K562 (cell line): ENCODE results near the gene RIN3. TPM values are rescaled to one million over a fixed set of nuclear protein-coding genes. Genes with fewer than 3 reads are reported as not detected.

Experiments
- ATAC-seq: fragments of 200-7000 bp; cut with Tn5 transposase; 3 replicates; pipeline ENCODE4 v1.9.1; 2020; ENCODE audit warnings: moderate library complexity
- BruUV-seq: library from RNA; stranded (reverse); fragments of 400-500 nt; replicated peaks from 2 replicates; lab custom pipeline; 2021; lab: Mats Ljungman, UMichigan
- CTCF ChIA-PET: fragments of 300-600 bp; formaldehyde crosslinking; extraction: SDS; loops from one replicate; lab custom pipeline; 2021; ENCODE audit warnings: low intra/inter-chr PET ratio; lab: Yijun Ruan, JAX
- POLR2A ChIA-PET: fragments of 300-600, 350-650 bp; sonication (Branson Sonifier 250); formaldehyde crosslinking; extraction: SDS; loops from one replicate; lab custom pipeline; 2021; ENCODE audit warnings: antibody characterized with exemption, inconsistent platforms; lab: Yijun Ruan, JAX
- DNase-seq, 4 experiments: peaks; one replicate each; pipeline versions ENCODE4 v3.0.0 to v3.0.0-alpha.2; 2011 to 2018; ENCODE audit warnings: low spot score in 3 of 4, mixed read lengths in 3 of 4; ENCODE audit errors: extremely low read depth in 1 of 4
- FAIRE-seq: peaks from 2 replicates; lab custom pipeline; 2011; peaks lifted over from hg19 to GRCh38; lab: Jason Lieb, UNC
- H2AFZ ChIP-seq: 2 replicates; pipeline ENCODE4 v1.6.0; 2011; ENCODE audit warnings: low read depth, low read length, control low read depth, inconsistent platforms
- H3K27ac ChIP-seq: fragments of 200-600 bp; 3 replicates; pipeline ENCODE4 v1.8.0; 2011; ENCODE audit warnings: low read depth, mild to moderate bottlenecking, control low read depth, inconsistent platforms, low read length, moderate library complexity, mixed read lengths; ENCODE audit errors: extremely low read depth
- H3K27me3 ChIP-seq, 2 experiments: fragments of 300-600 bp in 1 of 2; 2 replicates in 1 of 2; 3 replicates in 1 of 2; pipeline versions ENCODE4 v1.6.0 to v1.8.0; 2011; ENCODE audit warnings: inconsistent platforms in 2 of 2, low read length in 2 of 2, mild to moderate bottlenecking in 1 of 2, mixed read lengths in 1 of 2, moderate library complexity in 1 of 2; ENCODE audit not compliant: control insufficient read depth in 2 of 2, insufficient read depth in 2 of 2
- H3K36me3 ChIP-seq: fragments of 300-600 bp; 3 replicates; pipeline ENCODE4 v1.8.0; 2011; ENCODE audit warnings: mild to moderate bottlenecking, low read length, inconsistent platforms; ENCODE audit not compliant: control insufficient read depth, insufficient read depth
- H3K4me1 ChIP-seq, 2 experiments: fragments of 200-600 bp in 1 of 2; replicated peaks in 1 of 2; 2 replicates in 1 of 2; 3 replicates in 1 of 2; pipeline versions ENCODE4 v1.5.1 to v1.8.0; 2011; ENCODE audit warnings: inconsistent platforms in 2 of 2, low read length in 2 of 2, mild to moderate bottlenecking in 1 of 2, mixed read lengths in 1 of 2, moderate library complexity in 1 of 2; ENCODE audit not compliant: control insufficient read depth in 2 of 2, insufficient read depth in 2 of 2
- H3K4me2 ChIP-seq: 2 replicates; pipeline ENCODE4 v1.6.1; 2011; ENCODE audit warnings: low read length, control low read depth, inconsistent platforms, mixed read lengths; ENCODE audit not compliant: insufficient read depth
- H3K4me3 ChIP-seq: fragments of 200-600 bp; sonication (generic), shearing (Covaris generic); 2 replicates; pipeline ENCODE4 v1.5.1; 2016; ENCODE audit warnings: control low read depth, inconsistent platforms
- H3K79me2 ChIP-seq: fragments of 200-600 bp; 3 replicates; pipeline ENCODE4 v1.8.0; 2011; ENCODE audit warnings: low read length, inconsistent platforms; ENCODE audit not compliant: control insufficient read depth, insufficient read depth
- H3K9ac ChIP-seq, 2 experiments: 2 replicates each; pipeline versions ENCODE4 v1.6.0 to v1.6.1; 2011; ENCODE audit warnings: low read depth in 2 of 2, low read length in 2 of 2, control low read depth in 1 of 2, inconsistent platforms in 1 of 2, mild to moderate bottlenecking in 1 of 2, mixed read lengths in 1 of 2; ENCODE audit not compliant: insufficient read depth in 1 of 2
- H3K9me1 ChIP-seq: one replicate; pipeline ENCODE4 v1.6.0; 2011; ENCODE audit warnings: inconsistent platforms, mild to moderate bottlenecking, low read length, moderate library complexity; ENCODE audit not compliant: control insufficient read depth, insufficient read depth
- H3K9me3 ChIP-seq: replicated peaks from 2 replicates; pipeline ENCODE4 v1.5.1; 2011; ENCODE audit warnings: low read depth, low read length, inconsistent platforms; ENCODE audit not compliant: control insufficient read depth, insufficient read depth
- H4K20me1 ChIP-seq: replicated peaks from 2 replicates; pipeline ENCODE4 v1.6.1; 2011; ENCODE audit warnings: low read length, inconsistent platforms, mixed read lengths; ENCODE audit not compliant: control insufficient read depth, insufficient read depth
- CCNT2 ChIP-seq: IDR thresholded peaks from 2 replicates; pipeline ENCODE4 v1.6.1; 2011; ENCODE audit warnings: borderline replicate concordance, low read depth, mild to moderate bottlenecking, moderate library complexity, mixed read lengths, low read length; ENCODE audit not compliant: insufficient read length; ENCODE audit errors: extremely low read depth
- CREM ChIP-seq: IDR thresholded peaks from 2 replicates; pipeline ENCODE4 v1.6.1; 2014; ENCODE audit warnings: antibody characterized with exemption, low read depth
- MEF2A ChIP-seq: IDR thresholded peaks from 2 replicates; pipeline ENCODE4 v1.6.1; 2011; ENCODE audit warnings: low read depth, mild to moderate bottlenecking, low read length, moderate library complexity; ENCODE audit not compliant: control insufficient read depth
- SNIP1 ChIP-seq: fragments of 450-650 bp; IDR thresholded peaks from 2 replicates; pipeline ENCODE4 v1.7.1; 2017; ENCODE audit warnings: low read depth, mild to moderate bottlenecking
- THRAP3 ChIP-seq: fragments of 450-650 bp; IDR thresholded peaks from 2 replicates; pipeline ENCODE4 v1.6.1; 2016; ENCODE audit warnings: mild to moderate bottlenecking, inconsistent platforms, borderline replicate concordance
- ZNF717 ChIP-seq: fragments of 250-450 bp; sonication (Bioruptor Pico); IDR thresholded peaks from 2 replicates; pipeline ENCODE4 v1.5.0; 2021
- WGBS: fragments of 100-300 bp; shearing (Covaris generic); methylation state at CpG from one replicate; pipeline ENCODE4 v1.1.6; 2016; ENCODE audit warnings: low coverage, mixed read lengths; ENCODE audit not compliant: insufficient coverage; ENCODE audit errors: missing lambda C conversion rate; 5-methylcytosine and 5-hydroxymethylcytosine counted together
- in situ Hi-C: fragments of 300-500 bp; cut with MboI; formaldehyde crosslinking; loops from 4 replicates; pipeline ENCODE4 v1.15.0; 2018; ENCODE audit warnings: inconsistent platforms, mixed read lengths
- intact Hi-C: fragments of 100-400 bp; cut with micrococcal nuclease; formaldehyde crosslinking; loops from 2 replicates; pipeline ENCODE4 v1.14.2; 2022
- polyA plus RNA-seq, 8 experiments: library from polyadenylated mRNA; depleted of rRNA in 4 of 8; stranded (reverse) in 5 of 8; unstranded in 3 of 8; fragments of >200 nt; fragmentation: Nextera tagmentation in 2 of 8; fragmentation: Illumina TruSeq in 1 of 8; extraction: Ambion mirVana in 2 of 8; extraction: Trizol in 1 of 8; gene quantifications; 2 replicates each; pipeline versions ENCODE4 v1.2.1 to v1.2.3, GENCODE V29; 2011 to 2014; ENCODE audit warnings: inconsistent platforms in 1 of 8, missing spikeins in 1 of 8
- total RNA-seq, 7 experiments: library from RNA; depleted of rRNA in 6 of 7; stranded (reverse); fragments of >200 nt in 6 of 7; fragmentation: Illumina TruSeq in 2 of 7; extraction: Trizol in 2 of 7; gene quantifications; 2 replicates each; pipeline versions ENCODE4 v1.2.1 to v1.2.3, GENCODE V29; 2011 to 2021; ENCODE audit warnings: low replicate concordance in 1 of 7
- TF ChIP-seq, protein P1 (sequence below): fragments of 250-450 bp; sonication (Bioruptor Pico); IDR thresholded peaks from 2 replicates; pipeline ENCODE4 v1.8.0; 2021; ENCODE audit warnings: borderline replicate concordance, mild to moderate bottlenecking, moderate library complexity; ENCODE audit not compliant: poor library complexity, severe bottlenecking

Gene RIN3
- total and polyA plus RNA-seq, 9 of the 15 experiments (the other 6 are each of a cell fraction or from before 2014, with no cell fraction given), result 0.01 to 0.49 (median 0.08) TPM; not detected in 5

GRCh38 chr14:92579244-92579936 lies 65.8 kb downstream of the RIN3 start:
- ATAC-seq (no peak), FAIRE-seq (no peak), DNase-seq (no peak)
- no peak overlapping the region for H3K4me2 ChIP-seq
- no TSS peak for BruUV-seq
- H3K4me3 ChIP-seq, result no peak overlapping the region
- no peaks in the 10 kb centered on the region for H3K79me2 ChIP-seq
- no peak overlapping the region for H3K9ac ChIP-seq
- peaks cover 0 to 12% of the 10 kb centered on the region in 2 experiments; a peak in 2 of 5 replicates for H3K27me3 ChIP-seq
- intact Hi-C loops, result no loop called here
- in situ Hi-C loops, result no loop called here
- no peaks in the 10 kb centered on the region for H3K36me3 ChIP-seq
- TF ChIP-seq CREM (no peak), MEF2A (no peak), THRAP3 (no peak), CCNT2 (no peak), SNIP1 (no peak), ZNF717 (CRISPR knock-in tag) (no peak)
- TF ChIP-seq, protein P1, sequence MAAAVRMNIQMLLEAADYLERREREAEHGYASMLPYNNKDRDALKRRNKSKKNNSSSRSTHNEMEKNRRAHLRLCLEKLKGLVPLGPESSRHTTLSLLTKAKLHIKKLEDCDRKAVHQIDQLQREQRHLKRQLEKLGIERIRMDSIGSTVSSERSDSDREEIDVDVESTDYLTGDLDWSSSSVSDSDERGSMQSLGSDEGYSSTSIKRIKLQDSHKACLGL (CRISPR knock-in tag), result no peak
- ChIA-PET CTCF (no interaction called here), POLR2A (no interaction called here)
- no peaks in the 10 kb centered on the region for H4K20me1 ChIP-seq
- H3K9me1 ChIP-seq, result no peaks in the 10 kb centered on the region
- no peak overlapping the region for H3K27ac ChIP-seq
- no peak overlapping the region for H2AFZ ChIP-seq
- WGBS, result 5% methylated on average over 2 of the region's 2 CpGs
- H3K4me1 ChIP-seq, result no peaks in the 10 kb centered on the region; a peak in 2 of 5 replicates
- H3K9me3 ChIP-seq, result no peaks in the 10 kb centered on the region
